IPS DF 19.7 (cell line): ENCODE results near the gene PLN.

Experiments
- DNase-seq: peaks from one replicate; pipeline ENCODE4 v3.0.0-alpha.2; 2013; ENCODE audit warnings: low read depth, low spot score

PLN gene

DNA sequence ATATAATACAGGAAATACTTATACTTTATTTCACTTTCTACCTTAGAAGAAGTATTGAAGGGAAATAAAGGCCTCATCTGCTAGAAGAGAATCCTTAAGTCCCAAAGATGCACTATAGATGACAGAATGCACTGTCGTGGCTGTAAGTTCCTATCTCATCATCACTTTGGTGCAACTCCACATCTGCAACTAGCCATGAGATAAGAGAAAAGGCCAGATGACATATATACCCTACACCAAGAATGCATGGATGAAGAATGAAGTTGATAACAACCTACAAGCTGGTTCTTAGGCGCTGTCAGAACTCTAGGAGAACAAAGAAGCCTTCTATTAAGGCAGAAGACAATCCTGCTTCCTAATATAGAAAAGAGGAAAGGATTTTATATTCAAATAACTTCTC lies 11.6 kb upstream of the PLN start:
- no peak for DNase-seq

DNA sequence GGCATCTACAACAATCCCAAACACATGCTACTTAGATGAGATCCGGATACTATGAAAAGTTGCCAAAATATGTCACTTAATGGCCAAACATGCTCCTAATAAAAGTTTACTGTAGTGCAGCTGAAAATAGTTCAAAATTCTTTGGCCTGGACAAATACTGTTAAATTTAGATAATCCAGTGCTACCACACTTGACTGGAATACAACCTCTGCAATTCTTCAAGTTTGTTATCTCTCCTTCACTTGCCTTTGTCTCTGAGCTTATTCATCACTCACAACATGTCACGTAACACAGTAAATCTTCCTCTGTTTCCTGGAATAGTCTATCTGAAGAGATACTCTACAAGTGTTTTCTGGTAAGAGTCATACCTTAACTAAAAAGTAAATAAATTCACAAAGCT lies 10.5 kb upstream of the PLN start:
- DNase-seq, result no peak

DNA sequence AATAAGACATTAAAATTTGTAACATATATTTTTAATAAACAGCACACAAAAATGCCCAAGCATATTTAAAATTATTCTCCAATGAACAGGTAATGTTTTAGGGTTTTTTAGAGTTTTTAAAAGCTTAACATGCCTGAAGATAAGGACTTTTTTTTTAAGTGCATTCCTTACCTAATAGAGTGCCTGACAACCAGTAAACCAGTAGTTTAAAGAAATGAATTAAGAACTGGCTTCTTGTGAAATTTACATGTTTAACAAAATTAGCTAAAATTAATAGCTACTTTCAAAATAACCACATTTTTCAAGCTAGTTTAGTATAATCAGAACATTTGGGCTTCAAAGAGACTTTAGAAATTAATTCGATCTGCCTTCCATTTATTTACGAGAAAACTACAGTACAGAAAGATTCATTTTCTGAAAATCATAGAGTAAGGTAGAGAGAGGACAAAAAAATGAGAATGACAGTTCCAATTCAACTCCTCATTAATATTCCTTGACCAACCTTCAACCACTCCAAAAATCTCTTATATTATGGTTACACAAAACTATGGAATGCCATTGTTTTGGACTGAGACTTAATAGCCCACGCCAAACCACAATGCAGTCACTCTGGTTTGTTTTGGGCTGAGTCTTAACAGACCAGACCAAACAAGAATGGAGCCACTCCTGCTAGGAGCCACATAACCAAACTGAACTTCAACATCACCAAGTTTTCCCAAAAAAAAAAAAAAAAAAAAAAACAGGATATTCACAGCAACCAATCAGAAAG lies 5.7 kb upstream of the PLN start:
- no peak for DNase-seq

DNA sequence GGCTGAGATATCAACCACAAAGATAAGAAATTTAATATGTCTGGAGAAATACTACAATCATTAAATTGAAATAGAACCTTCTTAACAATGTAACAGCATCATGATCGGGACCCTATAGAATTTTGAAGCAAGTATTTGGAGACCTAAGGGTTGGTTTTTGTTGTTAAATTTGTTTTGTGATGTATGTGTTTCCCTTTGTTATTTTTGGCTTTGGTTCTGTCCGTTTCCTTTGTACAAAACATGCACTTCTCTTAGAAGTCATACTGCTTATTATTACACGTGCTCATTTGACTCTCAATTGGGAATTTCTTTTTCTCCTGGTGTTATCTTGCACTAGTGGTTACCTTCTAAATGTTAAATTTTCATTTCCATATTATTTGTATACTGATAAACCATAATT lies 4.0 kb upstream of the PLN start:
- no peak for DNase-seq

DNA sequence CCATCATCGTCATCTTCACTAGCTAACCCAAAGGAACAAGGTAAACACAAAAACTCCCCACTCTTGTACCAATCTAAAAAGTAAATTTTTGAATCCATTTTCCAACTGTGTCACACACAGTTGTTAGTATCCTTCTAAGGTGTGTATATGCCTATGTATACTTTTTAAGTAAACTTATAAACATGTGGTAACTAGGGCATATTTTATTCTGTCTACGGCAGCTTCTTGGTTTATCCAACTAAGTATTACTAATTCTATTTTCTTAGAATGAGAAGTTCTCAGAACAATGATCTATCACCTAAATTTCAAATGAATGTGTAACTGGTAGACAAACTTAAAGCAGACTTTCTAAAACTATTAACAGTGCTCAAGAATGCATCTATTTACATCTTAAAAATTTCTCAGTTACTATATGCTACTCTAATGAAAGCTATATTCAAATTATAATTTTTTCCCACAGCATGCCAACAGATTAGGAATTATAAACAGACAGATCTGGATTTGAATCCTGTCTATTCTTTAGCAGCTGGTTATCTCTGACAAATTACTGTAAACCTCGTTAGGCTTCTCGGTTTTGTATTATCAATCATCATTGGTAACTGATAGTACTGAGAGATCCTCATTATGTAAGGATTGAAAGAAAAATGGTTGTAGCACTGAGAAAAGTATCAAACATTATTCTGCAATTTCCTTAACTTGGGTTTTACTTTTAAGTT lies 1.8 kb upstream of the PLN start:
- DNase-seq, result no peak

DNA sequence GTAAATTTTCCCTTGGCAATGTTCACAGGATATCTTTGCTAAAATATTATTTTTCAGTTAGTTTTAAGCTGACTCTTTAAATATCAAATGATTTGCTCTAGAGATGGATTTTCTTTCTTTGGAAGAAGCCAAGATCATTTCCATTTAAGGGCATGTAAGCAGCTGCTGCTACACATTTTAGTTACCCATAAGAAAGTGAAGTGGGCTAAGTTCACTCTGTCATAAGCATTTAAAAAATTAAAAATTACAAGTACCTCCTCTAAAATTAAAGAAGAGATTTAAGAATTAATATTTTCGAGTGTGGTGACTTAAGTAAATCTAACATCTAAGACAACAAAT lies 1.2 kb upstream of the PLN start:
- no peak for DNase-seq

DNA sequence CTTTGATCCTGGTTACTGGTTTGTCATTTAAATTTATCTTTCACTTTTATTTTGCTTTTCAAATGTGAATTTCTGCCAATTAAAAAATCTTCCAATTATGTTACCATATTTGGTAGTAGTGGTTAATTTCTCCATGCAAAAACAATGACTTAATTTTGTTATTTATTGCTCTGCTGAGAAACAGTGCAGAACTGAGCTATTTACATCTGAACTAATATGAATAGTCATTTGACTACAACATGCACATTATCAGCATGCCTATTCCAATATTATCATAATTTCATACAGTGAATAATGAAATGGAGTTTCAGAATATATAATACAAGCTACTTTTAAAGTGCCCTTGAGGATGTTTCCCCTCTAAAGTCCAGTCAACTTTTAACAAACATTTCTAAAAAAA lies 517 bp downstream of the PLN start:
- DNase-seq, result no peak

DNA sequence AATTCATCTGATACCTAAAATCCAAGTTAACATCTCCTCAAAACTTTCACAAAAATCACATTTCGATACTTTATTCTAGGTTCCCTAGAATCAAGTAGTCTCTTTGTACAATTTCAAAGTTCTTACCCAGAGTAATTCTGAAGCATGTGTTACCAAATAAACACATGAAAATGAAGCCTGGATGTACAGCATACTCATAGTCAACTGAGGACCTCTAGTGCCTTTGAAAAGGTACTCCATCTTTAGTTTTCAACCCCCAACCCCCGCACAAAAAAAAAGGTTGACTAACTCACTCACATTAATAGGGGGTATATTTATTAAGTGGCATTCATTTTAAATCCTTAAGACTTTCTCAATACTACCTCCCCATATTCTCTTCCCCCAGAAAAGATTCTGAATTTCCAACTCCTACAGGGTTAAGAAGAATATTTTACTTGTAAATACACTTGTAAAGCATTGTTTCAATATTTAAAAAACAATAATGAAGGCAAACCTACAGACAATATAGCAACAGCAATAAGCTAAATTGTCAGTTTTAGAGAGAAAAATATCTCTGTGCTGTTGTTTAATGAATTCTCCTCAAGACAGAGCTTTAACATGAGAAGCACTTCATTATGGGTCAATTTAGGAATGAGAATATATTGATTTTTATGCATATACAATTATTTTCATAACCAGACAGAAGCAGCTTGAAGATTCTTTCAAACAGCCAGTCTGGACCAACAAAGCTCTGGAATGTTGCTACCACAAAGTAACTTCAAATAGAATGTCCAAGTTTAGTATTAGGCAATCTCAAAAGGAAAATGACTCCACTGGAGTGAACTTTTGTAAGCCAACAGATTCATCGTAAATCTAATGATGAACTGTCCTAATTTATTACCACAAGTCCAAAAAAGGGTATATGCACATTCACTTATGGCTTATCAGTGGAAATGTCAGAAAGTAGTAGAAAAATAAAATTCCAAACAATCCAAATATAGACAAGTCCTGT lies 3.3 kb downstream of the PLN start:
- DNase-seq, result no peak

DNA sequence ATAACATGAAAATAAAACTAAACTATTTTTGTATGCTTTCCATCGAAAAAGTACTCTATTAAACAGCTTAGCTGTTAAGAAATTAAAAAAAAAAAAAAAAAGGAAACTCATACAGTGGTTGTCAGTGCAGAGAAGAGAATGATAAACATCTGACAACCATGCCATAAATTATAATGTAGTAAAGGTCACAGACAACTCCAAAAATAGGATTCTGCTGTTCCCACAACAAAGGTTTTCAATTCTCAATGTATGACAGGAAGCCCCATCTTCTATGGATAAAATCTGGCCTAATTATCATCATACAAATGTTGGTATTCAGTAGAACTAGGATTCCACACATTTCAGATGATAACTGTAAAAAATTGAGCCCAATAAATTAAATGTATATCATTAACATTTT lies 5.0 kb downstream of the PLN start:
- no peak for DNase-seq

DNA sequence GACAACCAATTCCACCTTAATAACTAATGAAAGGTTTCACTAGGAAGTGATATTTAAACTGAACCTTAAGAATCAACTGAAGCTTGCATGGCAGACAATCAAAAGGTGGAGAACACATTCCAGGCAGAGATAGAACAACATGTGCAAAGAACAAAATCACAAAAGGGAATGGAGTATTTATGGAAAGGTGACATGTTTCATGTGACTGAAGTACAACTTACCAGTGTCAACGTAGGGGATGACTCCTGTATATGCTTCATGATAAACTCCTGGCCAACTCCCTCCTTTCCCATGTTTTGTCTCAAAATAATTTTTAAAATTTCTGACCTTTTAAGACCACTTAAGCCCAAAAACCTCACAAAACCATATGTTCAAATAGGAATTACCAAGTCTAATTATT lies 6.6 kb downstream of the PLN start:
- no peak for DNase-seq

DNA sequence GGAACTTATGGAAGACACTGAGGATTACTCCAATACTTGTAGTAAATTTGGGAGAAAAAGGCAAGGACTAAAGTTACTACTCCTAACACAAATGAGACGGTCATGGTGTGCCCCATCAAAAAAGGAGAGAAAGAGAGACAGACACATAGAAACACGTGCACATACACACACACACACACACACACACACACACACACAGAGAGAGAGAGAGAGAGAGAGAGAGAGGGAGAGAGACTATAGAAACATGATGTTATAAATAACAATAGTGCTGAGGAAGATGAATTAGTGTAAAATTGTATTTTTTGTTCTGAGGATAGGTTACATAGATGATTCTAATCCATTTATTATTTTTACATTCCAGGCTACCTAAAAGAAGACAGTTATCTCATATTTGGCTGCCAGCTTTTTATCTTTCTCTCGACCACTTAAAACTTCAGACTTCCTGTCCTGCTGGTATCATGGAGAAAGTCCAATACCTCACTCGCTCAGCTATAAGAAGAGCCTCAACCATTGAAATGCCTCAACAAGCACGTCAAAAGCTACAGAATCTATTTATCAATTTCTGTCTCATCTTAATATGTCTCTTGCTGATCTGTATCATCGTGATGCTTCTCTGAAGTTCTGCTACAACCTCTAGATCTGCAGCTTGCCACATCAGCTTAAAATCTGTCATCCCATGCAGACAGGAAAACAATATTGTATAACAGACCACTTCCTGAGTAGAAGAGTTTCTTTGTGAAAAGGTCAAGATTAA lies 10.5 kb downstream of the PLN start:
- no peak for DNase-seq

DNA sequence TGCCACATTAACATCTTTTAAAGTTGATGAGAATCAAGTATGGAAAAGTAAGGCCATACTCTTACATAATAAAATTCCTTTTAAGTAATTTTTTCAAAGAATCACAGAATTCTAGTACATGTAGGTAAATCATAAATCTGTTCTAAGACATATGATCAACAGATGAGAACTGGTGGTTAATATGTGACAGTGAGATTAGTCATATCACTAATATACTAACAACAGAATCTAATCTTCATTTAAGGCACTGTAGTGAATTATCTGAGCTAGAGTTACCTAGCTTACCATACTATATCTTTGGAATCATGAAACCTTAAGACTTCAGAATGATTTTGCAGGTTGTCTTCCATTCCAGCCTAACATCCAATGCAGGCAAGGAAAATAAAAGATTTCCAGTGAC lies 11.6 kb downstream of the PLN start:
- no peak for DNase-seq

DNA sequence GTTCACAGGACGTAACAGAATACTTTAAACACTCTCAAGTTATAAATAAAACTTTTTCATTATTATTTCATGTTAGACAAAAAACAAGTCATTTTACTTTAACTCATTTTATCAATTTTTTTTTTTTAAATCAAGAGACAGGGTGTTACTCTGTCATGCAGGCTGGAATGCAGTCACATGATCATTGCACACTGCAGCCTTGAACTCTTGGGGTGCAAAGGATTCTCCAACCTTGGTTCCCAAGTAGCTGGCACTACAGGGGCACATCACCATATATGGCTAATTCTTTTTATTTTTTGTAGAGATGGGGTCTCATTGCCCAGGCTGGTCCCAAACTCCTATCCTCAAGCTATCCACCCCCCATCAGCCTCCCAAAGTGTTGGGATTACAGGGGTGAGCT lies 14.2 kb downstream of the PLN start:
- DNase-seq, result no peak

DNA sequence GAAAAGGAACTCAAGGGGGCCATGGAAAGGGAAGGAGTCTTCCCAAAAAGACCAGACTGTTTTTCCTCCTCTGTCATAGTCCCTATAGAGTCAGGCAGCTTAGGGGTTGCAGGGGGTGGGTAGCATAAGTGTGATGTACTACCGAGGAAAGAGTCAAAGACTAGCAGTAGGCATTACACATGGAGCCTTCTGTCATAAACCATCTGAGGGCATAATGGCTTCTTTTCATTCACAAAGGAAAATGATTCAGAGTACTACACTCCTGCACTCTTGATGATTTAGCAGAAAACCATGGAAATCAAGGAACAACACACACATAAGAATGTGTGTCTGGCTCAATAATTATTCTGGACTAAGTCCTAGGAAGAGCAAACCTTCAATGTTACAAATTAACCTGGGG lies 14.9 kb downstream of the PLN start:
- no peak for DNase-seq

DNA sequence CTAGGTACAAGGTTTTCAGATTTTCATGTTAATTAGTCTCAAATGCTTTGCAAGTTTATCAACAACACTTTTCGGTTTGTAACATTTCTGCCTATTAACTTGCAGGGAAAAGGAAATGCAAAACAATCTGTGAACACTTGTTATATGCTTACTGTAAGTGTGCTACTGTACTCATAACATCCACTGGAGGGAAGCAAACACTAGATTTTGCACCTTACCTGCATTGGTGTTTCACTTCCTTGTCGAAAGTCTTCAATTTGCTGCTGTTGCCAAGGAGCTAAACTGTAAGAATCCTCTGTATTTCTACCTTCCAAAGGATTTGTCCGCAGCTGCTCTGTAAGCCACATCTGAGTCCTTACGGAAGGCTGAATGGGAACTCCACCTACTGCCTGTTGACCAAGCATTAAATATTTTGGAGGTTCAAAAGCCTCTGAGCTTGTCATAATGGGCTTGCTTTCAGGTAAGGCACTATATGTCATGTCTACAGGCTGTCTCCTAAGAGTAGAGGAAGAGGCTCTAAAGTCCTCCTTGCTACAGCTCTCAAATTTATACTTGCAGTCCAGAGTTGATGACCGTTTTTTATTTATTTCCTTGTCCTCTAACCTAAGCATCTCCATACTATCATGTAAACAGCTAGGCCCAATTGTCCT lies 17.3 kb downstream of the PLN start:
- no peak for DNase-seq

DNA sequence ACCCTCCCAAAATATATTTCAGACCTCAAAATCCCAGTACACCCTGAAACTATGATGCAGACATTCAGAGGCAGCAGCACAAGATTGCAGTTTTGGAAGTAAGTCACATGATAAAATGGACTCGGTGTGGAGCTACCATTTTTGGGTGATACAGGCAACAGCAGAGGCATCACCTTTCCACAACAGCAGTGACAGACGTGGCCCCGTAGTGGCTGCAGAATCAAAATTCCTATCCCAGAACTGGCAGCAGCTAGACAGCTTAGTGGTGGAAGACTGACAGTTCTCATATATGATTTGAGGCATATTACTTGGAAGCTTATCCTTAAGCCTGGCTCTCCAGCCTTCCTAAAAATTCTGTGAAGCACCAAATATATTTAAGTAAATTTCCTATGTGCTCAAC lies 19.9 kb downstream of the PLN start:
- DNase-seq, result no peak

DNA sequence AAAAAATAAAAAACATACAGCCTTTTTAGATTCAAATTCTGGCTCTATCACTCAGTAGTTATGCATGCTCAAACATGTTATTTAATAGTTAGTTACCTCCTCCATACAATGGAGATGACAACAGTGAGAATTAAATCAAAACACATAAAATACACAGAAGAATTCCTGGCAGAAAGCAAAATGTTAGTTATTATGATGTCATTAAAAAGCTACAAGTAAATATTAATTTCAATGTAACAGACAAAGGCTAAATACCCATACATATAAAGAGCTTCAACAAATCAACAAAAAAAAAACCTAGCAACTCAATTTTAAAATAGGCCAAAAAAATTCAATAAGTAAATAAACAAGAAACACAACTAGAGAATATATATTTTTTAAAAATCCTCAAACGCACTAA lies 21.4 kb downstream of the PLN start:
- DNase-seq, result no peak

DNA sequence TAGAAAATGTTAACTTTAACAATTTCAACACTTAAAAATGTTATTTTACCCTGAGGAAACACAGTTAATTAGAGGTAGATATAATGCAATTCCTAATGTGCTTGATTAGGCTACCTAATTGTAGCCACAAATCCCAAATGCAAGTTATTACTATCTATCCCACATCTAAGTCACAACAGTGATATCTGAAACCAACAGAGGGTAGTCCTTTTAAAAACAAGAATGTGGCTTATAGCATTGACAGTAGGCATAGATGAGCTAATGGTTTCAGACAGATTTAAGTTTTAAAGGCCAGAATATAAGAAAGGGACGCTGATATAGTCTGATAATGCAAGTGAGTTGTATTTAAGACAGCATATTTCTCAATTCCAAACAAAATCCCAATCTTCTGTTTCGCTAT lies 23.0 kb downstream of the PLN start:
- DNase-seq, result no peak

DNA sequence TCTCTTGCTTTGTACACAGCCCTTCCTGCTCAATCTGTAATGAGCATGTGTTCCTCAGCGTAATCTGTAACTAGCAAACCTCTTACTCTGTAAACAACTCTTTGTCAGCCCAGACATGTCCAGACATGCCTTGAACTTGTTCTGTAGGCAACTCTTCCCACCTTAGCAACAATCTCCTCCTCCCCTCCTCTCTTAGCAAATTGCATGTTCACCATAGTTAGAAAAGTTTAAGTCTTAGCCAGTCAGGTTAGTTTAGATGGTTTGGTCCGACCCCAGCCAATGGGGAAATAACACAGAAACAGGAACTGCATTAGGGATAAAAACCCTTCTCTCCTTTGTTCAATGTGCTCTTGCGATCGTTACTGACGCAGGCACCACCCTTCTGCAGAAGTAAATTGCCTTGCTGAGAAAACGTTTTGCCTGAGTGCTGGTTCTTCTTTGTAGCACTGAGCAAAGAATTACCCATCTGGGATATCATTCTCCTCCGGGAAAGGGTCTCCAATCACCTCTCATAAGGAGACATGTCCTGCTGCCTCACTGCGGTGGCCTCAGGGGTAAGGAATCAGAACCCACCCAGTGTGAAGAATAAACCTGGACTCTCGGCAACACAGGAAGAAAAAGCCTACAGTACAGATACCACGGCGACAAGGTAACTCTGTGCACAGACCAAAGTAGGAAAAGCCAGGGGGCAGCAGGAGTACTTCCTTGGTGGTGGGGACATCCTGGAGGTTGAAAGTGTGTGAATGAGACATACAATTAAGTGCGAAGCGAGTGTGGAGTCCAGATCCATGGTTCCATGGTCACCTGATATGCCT lies 26.2 kb downstream of the PLN start:
- no peak for DNase-seq

DNA sequence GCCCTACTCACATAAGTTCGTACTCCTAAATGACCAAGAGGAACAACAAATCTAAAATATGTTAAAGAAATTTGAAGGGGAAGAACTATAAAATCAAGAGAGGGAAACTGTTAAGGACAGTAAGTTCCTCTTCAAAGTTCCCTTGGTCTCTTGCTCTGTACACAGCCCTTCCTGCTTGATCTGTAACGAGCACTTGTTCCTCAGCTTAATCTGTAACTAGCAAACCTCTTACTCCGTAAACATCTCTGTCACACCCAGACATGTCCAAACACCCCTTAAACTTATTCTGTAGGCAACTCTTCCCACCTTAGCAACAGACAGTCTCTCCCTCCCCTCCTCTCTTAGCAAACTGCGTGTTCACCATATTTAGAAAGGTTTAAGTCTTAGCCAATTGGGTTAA lies 29.9 kb downstream of the PLN start:
- no peak for DNase-seq
